Astrocyte (in vitro differentiated cells and primary cell): ENCODE data around the gene FMN2. TPM values are rescaled to one million over a fixed set of nuclear protein-coding genes. Genes with fewer than 3 reads are reported as not detected.

Source experiments
- DNase-seq: peaks from one replicate; pipeline ENCODE4 v3.0.0-alpha.2; 2010; ENCODE audit warnings: low read depth
- FAIRE-seq: peaks from 2 replicates; lab custom pipeline; 2011; peaks lifted over from hg19 to GRCh38; lab: Jason Lieb, UNC
- H2AFZ ChIP-seq: 2 replicates; pipeline ENCODE4 v1.6.0; 2012; ENCODE audit warnings: low read depth, low read length, inconsistent platforms
- H3K27ac ChIP-seq: 2 replicates; pipeline ENCODE4 v1.5.1; 2011; ENCODE audit warnings: low read depth, low read length, inconsistent platforms
- H3K27me3 ChIP-seq: 2 replicates; pipeline ENCODE4 v1.6.0; 2011; ENCODE audit warnings: low read length, inconsistent platforms; ENCODE audit not compliant: insufficient read depth
- H3K36me3 ChIP-seq: 2 replicates; pipeline ENCODE4 v1.5.1; 2011; ENCODE audit warnings: low read length, inconsistent platforms; ENCODE audit not compliant: insufficient read depth
- H3K4me1 ChIP-seq: 2 replicates; pipeline ENCODE4 v1.5.1; 2011; ENCODE audit warnings: low read length, inconsistent platforms; ENCODE audit not compliant: insufficient read depth
- H3K4me2 ChIP-seq: 2 replicates; pipeline ENCODE4 v1.6.0; 2012; ENCODE audit warnings: low read length, inconsistent platforms
- H3K4me3 ChIP-seq: 2 replicates; pipeline ENCODE4 v1.5.1; 2011; ENCODE audit warnings: low read depth, mild to moderate bottlenecking, low read length, inconsistent platforms; ENCODE audit not compliant: insufficient read depth
- H3K79me2 ChIP-seq: 2 replicates; pipeline ENCODE4 v1.6.0; 2012; ENCODE audit warnings: mild to moderate bottlenecking, low read length, inconsistent platforms; ENCODE audit not compliant: insufficient read depth
- H3K9ac ChIP-seq: 2 replicates; pipeline ENCODE4 v1.6.0; 2012; ENCODE audit warnings: mild to moderate bottlenecking, low read length, inconsistent platforms
- H3K9me3 ChIP-seq: 2 replicates; pipeline ENCODE4 v1.5.1; 2012; ENCODE audit warnings: low read depth, mild to moderate bottlenecking, low read length, inconsistent platforms; ENCODE audit not compliant: insufficient read depth
- H4K20me1 ChIP-seq: 2 replicates; pipeline ENCODE4 v1.6.0; 2012; ENCODE audit warnings: low read length, inconsistent platforms; ENCODE audit not compliant: insufficient read depth
- H3K27ac Mint-ChIP-seq: one replicate; pipeline ENCODE4 v1.8.0; 2021; ENCODE audit warnings: mild to moderate bottlenecking, mixed read lengths; ENCODE audit not compliant: unreplicated experiment
- H3K27me3 Mint-ChIP-seq: one replicate; pipeline ENCODE4 v1.8.0; 2021; ENCODE audit warnings: low read depth, mixed read lengths; ENCODE audit not compliant: unreplicated experiment
- H3K36me3 Mint-ChIP-seq: one replicate; pipeline ENCODE4 v1.8.0; 2021; ENCODE audit warnings: low read depth, mixed read lengths; ENCODE audit not compliant: unreplicated experiment
- H3K4me1 Mint-ChIP-seq: one replicate; pipeline ENCODE4 v1.8.0; 2021; ENCODE audit warnings: low read depth, mixed read lengths; ENCODE audit not compliant: unreplicated experiment
- H3K4me3 Mint-ChIP-seq: one replicate; pipeline ENCODE4 v1.8.0; 2021; ENCODE audit warnings: mild to moderate bottlenecking, moderate library complexity, mixed read lengths; ENCODE audit not compliant: unreplicated experiment
- H3K9me3 Mint-ChIP-seq: one replicate; pipeline ENCODE4 v1.8.0; 2021; ENCODE audit warnings: mild to moderate bottlenecking, mixed read lengths; ENCODE audit not compliant: unreplicated experiment
- EZH2 ChIP-seq: IDR thresholded peaks from 2 replicates; pipeline ENCODE4 v1.6.1; 2012; ENCODE audit warnings: mild to moderate bottlenecking, low read length, inconsistent platforms; ENCODE audit not compliant: insufficient read depth
- total RNA-seq: library from RNA; stranded (reverse); gene quantifications from 2 replicates; pipeline ENCODE4 v1.2.1, GENCODE V29; 2021
- TF ChIP-seq, protein P1 (sequence below): IDR thresholded peaks from 2 replicates; pipeline ENCODE4 v1.5.1; 2011; ENCODE audit warnings: low read depth, mild to moderate bottlenecking, inconsistent platforms, low read length, moderate library complexity; ENCODE audit not compliant: insufficient read depth

Gene FMN2
- total RNA-seq, 1 donor from 2014 or later: 2.4 TPM

- H3K27ac ChIP-seq: no peak overlapping the region
- no peak for FAIRE-seq
- Mint-ChIP-seq H3K4me1 (peaks cover 6% of the 10 kb centered on the region), H3K36me3 (peaks cover 2% of the 10 kb centered on the region), H3K27me3 (peaks cover 2% of the 10 kb centered on the region), H3K9me3 (peaks cover 2% of the 10 kb centered on the region), H3K27ac (no peak overlapping the region), H3K4me3 (no peak overlapping the region)
- no peaks in the 10 kb centered on the region for H3K9me3 ChIP-seq
- no peak for DNase-seq
- no peaks in the 10 kb centered on the region for H3K27me3 ChIP-seq
- H2AFZ ChIP-seq: no peak overlapping the region
- no peaks in the 10 kb centered on the region for H3K79me2 ChIP-seq
- no peaks in the 10 kb centered on the region for H3K4me1 ChIP-seq
- TF ChIP-seq, protein P1, sequence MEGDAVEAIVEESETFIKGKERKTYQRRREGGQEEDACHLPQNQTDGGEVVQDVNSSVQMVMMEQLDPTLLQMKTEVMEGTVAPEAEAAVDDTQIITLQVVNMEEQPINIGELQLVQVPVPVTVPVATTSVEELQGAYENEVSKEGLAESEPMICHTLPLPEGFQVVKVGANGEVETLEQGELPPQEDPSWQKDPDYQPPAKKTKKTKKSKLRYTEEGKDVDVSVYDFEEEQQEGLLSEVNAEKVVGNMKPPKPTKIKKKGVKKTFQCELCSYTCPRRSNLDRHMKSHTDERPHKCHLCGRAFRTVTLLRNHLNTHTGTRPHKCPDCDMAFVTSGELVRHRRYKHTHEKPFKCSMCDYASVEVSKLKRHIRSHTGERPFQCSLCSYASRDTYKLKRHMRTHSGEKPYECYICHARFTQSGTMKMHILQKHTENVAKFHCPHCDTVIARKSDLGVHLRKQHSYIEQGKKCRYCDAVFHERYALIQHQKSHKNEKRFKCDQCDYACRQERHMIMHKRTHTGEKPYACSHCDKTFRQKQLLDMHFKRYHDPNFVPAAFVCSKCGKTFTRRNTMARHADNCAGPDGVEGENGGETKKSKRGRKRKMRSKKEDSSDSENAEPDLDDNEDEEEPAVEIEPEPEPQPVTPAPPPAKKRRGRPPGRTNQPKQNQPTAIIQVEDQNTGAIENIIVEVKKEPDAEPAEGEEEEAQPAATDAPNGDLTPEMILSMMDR: no peak
- no peak for TF ChIP-seq EZH2
- no peak overlapping the region for H3K9ac ChIP-seq
- no peaks in the 10 kb centered on the region for H4K20me1 ChIP-seq
- no peak overlapping the region for H3K4me3 ChIP-seq
- no peak overlapping the region for H3K4me2 ChIP-seq
- H3K36me3 ChIP-seq: no peaks in the 10 kb centered on the region
Observed at GRCh38 chr1:240128366-240128765, 36.7 kb downstream of the FMN2 start.

- Histone ChIP-seq H3K27ac (no peak overlapping the region), H3K36me3 (no peaks in the 10 kb centered on the region), H3K9me3 (no peaks in the 10 kb centered on the region), H3K4me1 (no peaks in the 10 kb centered on the region), H3K4me3 (no peak overlapping the region), H3K9ac (no peak overlapping the region), H3K27me3 (no peaks in the 10 kb centered on the region), H4K20me1 (no peaks in the 10 kb centered on the region), H3K79me2 (no peaks in the 10 kb centered on the region), H3K4me2 (no peak overlapping the region), H2AFZ (no peak overlapping the region)
- Mint-ChIP-seq H3K27ac (no peak overlapping the region), H3K9me3 (peaks cover 2% of the 10 kb centered on the region), H3K4me3 (no peak overlapping the region), H3K36me3 (no peaks in the 10 kb centered on the region), H3K27me3 (peaks cover 2% of the 10 kb centered on the region), H3K4me1 (peaks cover 1% of the 10 kb centered on the region)
- FAIRE-seq (no peak), DNase-seq (no peak)
- TF ChIP-seq EZH2: no peak
- TF ChIP-seq, protein P1: no peak
Observed at GRCh38 chr1:240134113-240134512, 42.4 kb downstream of the FMN2 start.

DNA sequence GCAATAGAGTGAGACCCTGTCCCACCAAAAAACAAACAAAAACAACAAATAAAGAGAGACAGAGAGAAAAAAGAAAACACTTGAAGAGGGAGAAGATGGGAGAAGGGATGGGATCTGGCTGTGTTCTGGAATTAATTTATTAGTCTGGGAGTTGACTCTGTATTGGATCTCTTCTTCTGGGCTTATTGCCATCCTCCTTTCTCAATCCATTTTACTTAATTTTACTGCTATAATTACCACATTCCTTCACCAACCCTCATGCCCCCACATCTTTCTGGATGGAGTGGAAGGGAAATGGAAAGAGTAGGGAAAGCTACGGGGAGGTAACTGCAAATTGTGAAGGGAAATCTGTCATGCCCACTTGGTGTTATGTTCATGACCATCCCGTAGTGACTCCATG lies 42.9 kb downstream of the FMN2 start:
- no peak for FAIRE-seq
- no peaks in the 10 kb centered on the region for H3K36me3 Mint-ChIP-seq
- H3K4me2 ChIP-seq: no peak overlapping the region
- no peaks in the 10 kb centered on the region for H3K79me2 ChIP-seq
- no peak for TF ChIP-seq EZH2
- TF ChIP-seq, protein P1: no peak
- no peaks in the 10 kb centered on the region for H3K9me3 ChIP-seq
- H4K20me1 ChIP-seq: no peaks in the 10 kb centered on the region
- H3K4me3 ChIP-seq: no peak overlapping the region
- no peaks in the 10 kb centered on the region for H3K4me1 ChIP-seq
- H3K27ac Mint-ChIP-seq: no peak overlapping the region
- no peak overlapping the region for H3K9ac ChIP-seq
- H3K27me3 Mint-ChIP-seq: peaks cover 2% of the 10 kb centered on the region
- H3K36me3 ChIP-seq: no peaks in the 10 kb centered on the region
- no peak overlapping the region for H3K27ac ChIP-seq
- H3K9me3 Mint-ChIP-seq: peaks cover 2% of the 10 kb centered on the region
- no peaks in the 10 kb centered on the region for H3K27me3 ChIP-seq
- DNase-seq: no peak
- H3K4me3 Mint-ChIP-seq: no peak overlapping the region
- H3K4me1 Mint-ChIP-seq: peaks cover 1% of the 10 kb centered on the region
- no peak overlapping the region for H2AFZ ChIP-seq
